BE2C (cell line): ENCODE results near the gene CCDC152.

Experiments
- DNase-seq: peaks from one replicate; pipeline ENCODE4 v3.0.0-alpha.2; 2020
- H3K27me3 ChIP-seq: fragments of 250-450 bp; sonication (Bioruptor Pico); 2 replicates; pipeline ENCODE4 v1.5.1; 2020; ENCODE audit warnings: mild to moderate bottlenecking
- H3K36me3 ChIP-seq: fragments of 250-450 bp; sonication (Bioruptor Pico); 2 replicates; pipeline ENCODE4 v1.5.1; 2020; ENCODE audit warnings: mild to moderate bottlenecking
- H3K4me1 ChIP-seq: fragments of 250-450 bp; sonication (Bioruptor Pico); 2 replicates; pipeline ENCODE4 v1.5.1; 2020
- H3K4me3 ChIP-seq: 2 replicates; pipeline ENCODE4 v1.5.1; 2011; ENCODE audit warnings: low read depth, low read length
- H3K9me3 ChIP-seq: fragments of 250-450 bp; sonication (Bioruptor Pico); 2 replicates; pipeline ENCODE4 v1.5.1; 2020
- CTCF ChIP-seq: IDR thresholded peaks from 2 replicates; pipeline ENCODE4 v1.5.1; 2012; ENCODE audit warnings: mild to moderate bottlenecking, low read depth, low read length

The CCDC152 gene

DNA sequence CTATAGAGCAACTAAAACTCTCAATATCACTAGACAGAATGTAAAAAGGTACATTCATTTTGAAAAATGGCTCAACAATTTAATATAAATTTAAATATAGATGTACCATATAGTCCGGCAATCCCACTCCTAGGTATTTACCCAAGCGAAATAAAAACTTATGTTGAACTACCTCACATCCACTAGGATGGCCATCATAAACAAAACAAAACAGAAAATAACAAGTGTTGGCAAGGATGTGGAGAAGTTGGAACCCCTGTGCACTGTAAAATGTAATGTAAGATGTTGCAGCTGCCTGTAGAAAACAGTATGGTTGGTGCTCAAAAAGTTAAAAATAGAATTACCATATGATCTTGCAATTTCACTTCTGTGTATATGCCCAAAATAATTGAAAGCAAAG lies 91.9 kb downstream of the CCDC152 start:
- Histone ChIP-seq H3K4me1 (no peaks in the 10 kb centered on the region), H3K4me3 (no peak overlapping the region), H3K9me3 (no peaks in the 10 kb centered on the region), H3K27me3 (0 out of 2 replicates have a peak, but pooled peaks cover 5% of the 10 kb centered on the region), H3K36me3 (no peaks in the 10 kb centered on the region)
- no peak for TF ChIP-seq CTCF
- DNase-seq: no peak

DNA sequence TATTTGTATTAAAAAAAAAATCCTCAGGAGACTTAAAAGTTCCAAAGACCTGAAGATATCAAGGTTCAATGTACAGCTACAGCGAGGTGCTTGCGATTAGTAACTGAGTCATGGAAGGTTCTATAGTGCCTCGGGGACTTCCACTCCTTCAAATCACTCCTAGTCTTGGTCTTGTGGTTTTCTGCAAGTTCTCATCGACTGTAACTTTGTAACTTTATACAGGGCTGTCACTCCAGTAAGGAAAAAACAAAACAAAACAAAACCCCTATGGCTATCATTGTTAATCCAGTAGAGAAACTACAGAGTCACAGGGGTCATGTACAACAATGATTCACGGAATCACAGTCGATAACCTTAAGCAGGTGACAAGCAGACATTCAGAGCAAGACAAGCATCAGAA lies 94.9 kb downstream of the CCDC152 start:
- TF ChIP-seq CTCF: no peak
- Histone ChIP-seq H3K4me3 (no peak overlapping the region), H3K27me3 (0 out of 2 replicates have a peak, but pooled peaks cover 5% of the 10 kb centered on the region), H3K4me1 (no peaks in the 10 kb centered on the region), H3K36me3 (no peaks in the 10 kb centered on the region), H3K9me3 (no peaks in the 10 kb centered on the region)
- no peak for DNase-seq
